SK-N-MC (cell line): Measurements from ENCODE around the gene RITA1.

ENCODE experiments used
- DNase-seq: peaks from one replicate; pipeline ENCODE4 v3.0.0-alpha.2; 2011; ENCODE audit warnings: low read depth, low spot score
- H3K27ac ChIP-seq: fragments of 200-600 bp; sonication (generic); 2 replicates; pipeline ENCODE4 v1.5.1; 2016; ENCODE audit warnings: mixed run types
- H3K36me3 ChIP-seq: fragments of 200-600 bp; sonication (generic); 2 replicates; pipeline ENCODE4 v1.6.1; 2017; ENCODE audit warnings: antibody characterized with exemption, low read length, mixed read lengths; ENCODE audit not compliant: insufficient read depth
- H3K4me3 ChIP-seq: fragments of 200-600 bp; sonication (generic); 2 replicates; pipeline ENCODE4 v1.5.1; 2016
- H3K9ac ChIP-seq: fragments of 200-600 bp; sonication (generic); 2 replicates; pipeline ENCODE4 v1.8.0; 2017; ENCODE audit warnings: mixed run types, mixed read lengths; ENCODE audit not compliant: insufficient read length
- H3K9me3 ChIP-seq: fragments of 200-600 bp; sonication (generic); 2 replicates; pipeline ENCODE4 v1.6.1; 2017; ENCODE audit warnings: low read depth, mild to moderate bottlenecking, antibody characterized with exemption, low read length, moderate library complexity, mixed read lengths
- EZH2 ChIP-seq: fragments of 200-600 bp; sonication (generic); IDR thresholded peaks from one replicate; pipeline ENCODE4 v1.6.1; 2017; ENCODE audit warnings: antibody characterized with exemption
- FOXP2 ChIP-seq: optimal IDR thresholded peaks from 2 replicates; pipeline ENCODE3; 2011; ENCODE audit warnings: mild to moderate bottlenecking, moderate library complexity; ENCODE audit not compliant: insufficient read depth; ENCODE audit errors: extremely low read length, control extremely low read depth
- POLR2AphosphoS5 ChIP-seq: IDR thresholded peaks from 2 replicates; pipeline ENCODE4 v1.6.1; 2012; ENCODE audit warnings: mild to moderate bottlenecking, low read depth, low read length, borderline replicate concordance

RITA1 gene

GRCh38 chr12:113208041-113208934 is 22.8 kb downstream of the RITA1 start:
- H3K9me3 ChIP-seq: no peaks in the 10 kb centered on the region
- TF ChIP-seq FOXP2: no peak
- DNase-seq: no peak
- H3K9ac ChIP-seq: peak overlapping the region; percentile 26
- peak overlapping the region; percentile 22 for H3K27ac ChIP-seq
- H3K36me3 ChIP-seq: no peaks in the 10 kb centered on the region
- H3K4me3 ChIP-seq: peak overlapping the region; percentile 21; the same call in 1 of the 2 replicates

DNA sequence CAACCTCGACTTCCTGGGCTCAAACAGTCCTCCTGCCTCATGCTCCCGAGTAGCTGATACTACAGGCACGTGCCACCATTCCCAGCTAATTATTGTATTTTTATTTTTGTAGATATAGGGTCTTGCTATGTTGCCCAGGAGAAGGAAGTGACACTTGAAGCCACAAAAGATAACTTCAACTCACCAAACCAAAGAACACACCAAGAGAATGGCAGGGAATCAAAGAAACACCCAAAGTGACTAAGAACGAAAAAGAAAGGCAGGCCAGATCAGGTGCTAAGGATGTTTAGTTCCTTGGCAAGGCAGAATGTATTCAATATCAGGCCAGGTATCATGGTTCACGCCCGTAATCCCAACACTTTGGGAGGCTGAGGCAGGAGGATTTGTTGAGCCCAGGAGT is 25.6 kb downstream of the RITA1 start:
- Histone ChIP-seq H3K4me3 (no peak overlapping the region), H3K9me3 (no peaks in the 10 kb centered on the region), H3K36me3 (no peaks in the 10 kb centered on the region), H3K9ac (no peak overlapping the region), H3K27ac (no peak overlapping the region)
- TF ChIP-seq POLR2AphosphoS5: no peak
- no peak for TF ChIP-seq FOXP2
- TF ChIP-seq EZH2: no peak
- DNase-seq: no peak

GRCh38 chr12:113214895-113215400 is 29.4 kb downstream of the RITA1 start:
- Histone ChIP-seq H3K9me3 (no peaks in the 10 kb centered on the region), H3K36me3 (no peaks in the 10 kb centered on the region), H3K9ac (no peak overlapping the region), H3K27ac (peak overlapping the region; percentile 16; the same call in 1 of the 2 replicates), H3K4me3 (no peak overlapping the region)
- DNase-seq: no peak
- no peak for TF ChIP-seq POLR2AphosphoS5
- no peak for TF ChIP-seq EZH2
- TF ChIP-seq FOXP2: no peak

DNA sequence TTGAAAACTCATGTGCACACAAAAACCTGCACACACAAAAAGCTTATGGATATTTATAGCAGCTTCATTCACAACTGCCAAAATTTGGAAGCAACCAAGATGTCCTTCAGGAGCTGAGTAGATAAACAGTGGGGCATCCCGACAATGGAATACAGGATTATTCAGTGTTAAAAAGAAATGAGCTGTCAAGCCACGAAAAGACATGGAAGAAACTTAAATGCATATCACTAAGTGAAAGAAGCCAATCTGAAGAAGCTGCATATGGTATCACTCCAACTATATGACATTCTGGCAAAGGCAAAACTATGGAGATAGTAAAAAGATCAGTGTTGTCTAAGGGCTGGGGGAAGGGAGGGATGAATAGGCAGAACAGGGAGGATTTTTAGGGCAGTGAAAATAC is 30.5 kb downstream of the RITA1 start:
- no peaks in the 10 kb centered on the region for H3K36me3 ChIP-seq
- H3K27ac ChIP-seq: no peak overlapping the region
- no peaks in the 10 kb centered on the region for H3K9me3 ChIP-seq
- H3K9ac ChIP-seq: no peak overlapping the region
- TF ChIP-seq POLR2AphosphoS5: no peak
- no peak for TF ChIP-seq EZH2
- no peak for TF ChIP-seq FOXP2
- H3K4me3 ChIP-seq: no peak overlapping the region
- DNase-seq: no peak

DNA sequence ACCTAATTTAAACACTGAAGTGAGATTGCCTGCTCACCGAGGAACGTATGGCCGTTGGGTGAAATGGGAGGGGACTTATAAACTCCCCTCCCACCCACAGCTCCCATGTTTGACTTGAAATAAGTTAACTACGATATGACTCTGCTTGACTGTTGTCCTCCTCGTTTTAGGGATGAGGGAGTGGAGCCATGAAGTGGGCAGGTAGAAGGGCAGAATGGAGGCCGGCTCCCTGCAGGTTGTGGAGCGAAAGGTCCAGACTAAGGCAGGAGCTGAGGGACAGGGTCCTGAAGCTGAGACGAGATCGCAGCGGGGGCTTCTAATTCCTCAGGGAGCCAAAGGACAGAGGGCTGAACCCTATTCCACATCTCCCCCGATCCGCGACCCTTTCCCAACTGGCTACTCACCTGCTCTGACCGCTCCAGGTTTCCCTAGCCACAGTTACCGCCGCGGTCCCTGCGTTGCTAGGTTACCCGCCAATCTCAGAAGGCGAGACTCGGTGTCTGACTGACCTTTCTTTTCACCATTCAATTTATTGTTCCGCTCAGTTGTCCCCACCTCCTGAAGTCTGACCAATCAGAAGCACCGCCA is 35.2 kb downstream of the RITA1 start:
- no peak for TF ChIP-seq EZH2
- TF ChIP-seq POLR2AphosphoS5: no peak; the same call in 1 of the 2 replicates
- peak overlapping the region; percentile 81 for H3K4me3 ChIP-seq
- no peaks in the 10 kb centered on the region for H3K9me3 ChIP-seq
- no peak overlapping the region for H3K9ac ChIP-seq
- H3K36me3 ChIP-seq: no peaks in the 10 kb centered on the region
- no peak for DNase-seq
- H3K27ac ChIP-seq: no peak overlapping the region

DNA sequence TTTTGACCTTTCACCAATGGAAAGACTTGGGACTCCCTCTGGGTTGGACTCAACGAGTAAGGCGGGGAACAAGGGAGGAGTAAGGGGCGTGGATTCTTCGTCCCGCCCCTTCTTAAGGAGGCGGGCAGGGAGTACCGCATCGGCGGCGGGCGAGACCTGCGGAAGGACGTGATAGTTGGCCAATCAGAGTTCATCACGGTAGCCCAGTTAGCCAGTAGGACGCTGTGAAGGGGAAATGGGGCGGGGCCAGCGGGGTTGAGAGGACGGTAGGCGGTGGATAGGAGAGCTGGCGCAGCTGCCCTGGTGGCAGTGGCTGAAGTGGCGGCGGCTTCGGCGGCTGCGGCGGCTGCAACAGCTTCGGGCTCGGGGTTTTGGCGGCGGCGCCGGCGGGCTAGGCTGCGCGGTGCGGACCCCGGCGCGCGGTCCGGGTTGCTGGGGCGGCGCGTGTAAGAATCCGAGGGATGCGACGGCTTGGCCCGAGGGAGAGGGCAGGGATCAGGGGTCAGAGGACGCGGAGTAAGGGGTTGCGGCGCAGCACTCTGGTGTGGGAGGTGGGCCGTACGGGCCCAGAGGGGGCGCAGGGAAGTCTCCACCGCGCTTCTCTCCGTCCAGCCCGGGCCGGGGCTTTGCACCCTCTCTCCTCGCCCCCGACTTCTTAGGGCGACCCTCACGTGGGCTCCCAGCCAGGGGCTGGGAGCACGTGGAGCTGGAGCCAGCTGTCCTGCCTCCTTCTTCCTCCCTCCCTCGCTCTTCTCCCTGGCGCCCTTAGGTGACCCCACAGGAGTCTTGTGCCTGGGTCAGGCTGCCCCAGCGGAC is 35.9 kb downstream of the RITA1 start, which contains the start of gene TPCN1:
TPCN1 (plus strand) TSS at position 284 of the 816 bp plus-strand sequence. CDS start 5,389 bp downstream, outside the sequence.
- H3K9me3 ChIP-seq: no peaks in the 10 kb centered on the region
- peak; percentile 100 for DNase-seq
- no peaks in the 10 kb centered on the region for H3K36me3 ChIP-seq
- peak within 1 kb of the TSS; percentile 75 for H3K27ac ChIP-seq
- peak within 1 kb of the TSS; percentile 94 for H3K4me3 ChIP-seq
- TF ChIP-seq FOXP2 (no peak), POLR2AphosphoS5 (peak; percentile 78)
- peak within 1 kb of the TSS; percentile 75 for H3K9ac ChIP-seq

- Histone ChIP-seq H3K9ac (peak overlapping the region; percentile 75), H3K4me3 (peak overlapping the region; percentile 94), H3K9me3 (no peaks in the 10 kb centered on the region), H3K36me3 (no peaks in the 10 kb centered on the region), H3K27ac (peak overlapping the region; percentile 75)
- no peak for DNase-seq
- TF ChIP-seq FOXP2: no peak
- TF ChIP-seq EZH2: no peak
- TF ChIP-seq POLR2AphosphoS5: no peak; the same call in 1 of the 2 replicates
Observed at GRCh38 chr12:113221997-113222729, 36.6 kb downstream of the RITA1 start.
